Fibroblast of gingiva (primary cell): ENCODE results near the gene OR6B1.
"Not testable (repeated sequence)": the region's sequence is repeated elsewhere in the genome, so short reads cannot be mapped to it uniquely, and the experiment has no call there.

ENCODE experiments used
- DNase-seq: peaks from one replicate; pipeline ENCODE4 v3.0.0-alpha.2; 2011; ENCODE audit warnings: low read depth

Gene OR6B1

DNA sequence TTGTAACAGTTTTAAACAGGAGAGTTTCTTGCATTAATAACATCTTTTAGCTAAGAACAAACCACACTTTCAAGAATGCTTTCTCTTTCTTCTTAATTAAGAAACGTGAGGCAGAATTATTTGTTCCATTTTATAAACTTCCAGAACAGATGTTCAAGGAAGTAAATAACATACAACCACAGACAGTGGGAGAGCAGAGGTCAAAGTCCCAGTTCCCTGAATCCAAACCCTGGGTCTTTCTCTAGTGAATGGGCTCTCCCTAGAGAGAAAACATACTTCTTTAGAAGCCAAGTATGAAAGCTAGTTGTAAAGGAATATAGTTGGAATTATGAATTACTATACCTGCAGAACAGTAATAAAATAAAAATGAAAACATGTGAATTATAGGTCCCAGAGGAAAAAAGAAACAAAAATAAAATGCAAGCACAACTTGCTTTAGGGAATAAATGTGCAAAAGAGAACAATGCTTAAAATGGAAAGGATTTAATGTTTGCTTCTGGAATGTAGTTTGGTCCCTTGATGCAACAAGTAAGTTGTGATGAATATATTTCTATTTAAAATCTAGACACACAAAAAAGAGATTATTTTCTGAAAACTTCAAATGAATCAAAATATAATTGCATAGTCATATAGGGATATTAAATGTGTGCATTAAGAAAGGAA is 6.0 kb downstream of the OR6B1 start:
- DNase-seq = no peak

- no peak for DNase-seq
Measured at GRCh38 chr7:144006692-144007042, 6.5 kb downstream of the OR6B1 start.

DNA sequence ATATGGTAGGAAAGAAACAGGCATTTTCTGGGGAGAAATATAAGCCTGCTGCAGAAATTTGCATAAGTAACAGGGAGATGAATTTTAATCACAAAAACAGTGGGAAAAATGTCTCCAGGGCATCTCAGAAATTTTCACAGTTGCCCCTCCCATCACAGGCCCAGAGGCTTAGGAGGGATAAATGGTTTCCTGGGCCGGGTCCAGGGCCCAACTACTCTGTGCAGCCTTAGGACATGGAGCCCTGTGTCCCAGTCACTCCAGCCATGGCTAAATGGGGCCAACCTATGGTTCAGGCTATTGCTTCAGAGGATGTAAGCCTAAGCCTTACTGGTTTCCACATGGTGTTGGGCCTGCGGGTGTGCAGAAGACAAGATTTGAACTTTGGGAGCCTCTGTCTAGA is 9.2 kb downstream of the OR6B1 start:
- DNase-seq = no peak

- DNase-seq = not testable (repeated sequence)
Measured at GRCh38 chr7:144010061-144010460, 9.9 kb downstream of the OR6B1 start.

DNA sequence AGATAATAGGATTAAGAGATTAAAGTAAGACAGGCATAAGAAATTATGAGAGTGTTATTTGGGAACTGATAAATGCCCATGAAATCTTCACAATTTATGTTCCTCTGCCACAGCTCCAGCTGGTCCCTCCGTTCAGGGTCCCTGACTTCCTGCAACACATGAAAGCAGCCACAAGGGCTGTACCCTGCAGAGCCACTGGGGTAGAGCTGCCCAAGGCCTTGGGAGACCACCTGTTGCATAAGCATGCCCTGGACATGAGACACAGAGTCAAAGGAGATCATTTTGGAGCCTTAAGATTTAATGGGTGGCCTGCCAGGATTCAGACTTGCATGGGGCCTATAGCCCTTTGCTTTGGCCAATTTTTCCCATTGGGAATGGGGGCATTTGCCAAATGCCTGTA is 10.7 kb downstream of the OR6B1 start:
- DNase-seq = not testable (repeated sequence)

DNA sequence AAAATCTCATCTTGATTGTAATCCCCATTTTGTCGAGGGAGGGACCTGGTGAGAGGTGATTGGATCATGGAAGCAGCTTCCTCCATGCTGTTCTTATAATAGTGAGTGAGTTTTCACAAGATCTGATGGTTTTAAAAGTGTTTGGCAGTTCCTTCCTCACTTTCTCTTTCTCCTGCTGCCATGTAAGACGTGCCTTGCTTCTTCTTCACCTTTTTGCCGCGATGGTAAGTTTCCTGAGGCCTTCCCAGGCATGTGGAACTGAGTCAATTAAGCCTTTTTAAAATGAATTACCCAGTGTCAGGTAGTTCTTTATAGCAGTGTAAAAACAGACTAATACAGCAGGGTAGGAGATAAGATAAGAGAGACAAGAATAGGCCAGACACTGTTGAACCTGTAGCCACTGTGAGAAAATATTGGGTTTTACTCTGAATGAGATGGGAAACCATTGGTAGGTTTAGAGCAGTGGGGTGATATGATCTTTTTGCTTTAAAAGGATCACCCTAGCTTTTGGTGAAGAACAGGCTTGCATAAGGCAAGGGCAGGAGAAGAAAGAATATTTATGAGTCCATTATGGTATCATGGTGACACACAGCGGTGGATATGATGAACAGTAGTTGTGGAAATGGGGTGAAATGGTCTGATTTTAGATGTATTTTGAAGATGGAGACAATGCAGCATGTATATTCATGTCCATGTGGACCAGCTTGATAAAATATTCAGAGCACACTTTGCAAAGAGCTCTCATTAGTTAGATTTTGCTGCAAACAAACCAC is 11.5 kb downstream of the OR6B1 start:
- DNase-seq = peak; percentile 22

- no peak for DNase-seq
Measured at GRCh38 chr7:144018065-144018464, 17.9 kb downstream of the OR6B1 start.

DNA sequence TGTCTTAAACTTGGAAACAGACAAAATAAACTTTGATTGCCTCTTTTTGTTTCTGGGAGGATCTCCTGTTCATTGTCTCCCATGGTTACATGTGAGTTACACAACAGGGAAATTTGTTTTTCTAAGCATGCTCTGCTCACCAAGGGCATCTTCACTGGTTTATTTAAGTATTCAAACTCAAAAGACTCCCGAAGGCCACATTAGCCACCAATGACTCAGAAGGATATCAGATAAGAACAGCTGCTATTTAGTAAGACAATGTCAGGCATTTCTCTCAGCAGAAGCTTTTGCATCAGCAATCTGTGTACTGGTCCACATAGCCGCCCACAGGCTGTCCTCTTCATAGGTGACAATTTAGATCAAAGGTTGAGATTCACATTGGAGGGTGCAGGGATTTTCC is 19.3 kb downstream of the OR6B1 start:
- DNase-seq = peak; percentile 79

- no peak for DNase-seq
Measured at GRCh38 chr7:144020340-144020739, 20.2 kb downstream of the OR6B1 start.

GRCh38 chr7:144022169-144022568 is 22.0 kb downstream of the OR6B1 start:
- DNase-seq = no peak

DNA sequence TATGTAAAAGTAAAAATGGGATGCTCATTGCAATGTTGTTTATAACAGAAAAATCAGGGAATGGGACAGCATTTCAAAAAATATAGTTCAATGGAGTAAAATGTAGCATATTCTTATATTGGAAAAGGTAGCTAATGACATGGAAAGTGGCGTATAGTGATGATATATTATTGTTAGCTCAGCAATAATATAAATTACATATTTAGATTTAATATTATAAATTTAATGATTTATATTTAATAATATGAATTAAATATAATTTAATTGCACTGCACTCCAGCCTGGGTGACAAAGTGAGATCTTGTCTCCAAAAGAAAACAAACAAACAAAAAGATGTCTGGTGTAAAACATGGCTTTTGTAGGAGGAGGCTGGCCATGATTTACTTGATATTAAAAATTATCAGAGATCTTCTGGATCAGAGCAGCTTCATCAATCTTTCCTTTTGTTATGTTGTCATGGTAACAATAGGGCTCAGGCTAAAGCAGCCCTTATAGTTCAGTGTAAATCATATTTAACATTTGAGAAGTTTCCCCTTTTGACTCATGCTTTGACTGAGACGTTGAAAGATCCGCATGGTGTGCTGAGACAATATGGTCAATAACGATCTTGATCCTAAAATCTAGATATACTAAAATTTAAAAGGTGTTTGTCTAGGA is 23.2 kb downstream of the OR6B1 start:
- no peak for DNase-seq

DNA sequence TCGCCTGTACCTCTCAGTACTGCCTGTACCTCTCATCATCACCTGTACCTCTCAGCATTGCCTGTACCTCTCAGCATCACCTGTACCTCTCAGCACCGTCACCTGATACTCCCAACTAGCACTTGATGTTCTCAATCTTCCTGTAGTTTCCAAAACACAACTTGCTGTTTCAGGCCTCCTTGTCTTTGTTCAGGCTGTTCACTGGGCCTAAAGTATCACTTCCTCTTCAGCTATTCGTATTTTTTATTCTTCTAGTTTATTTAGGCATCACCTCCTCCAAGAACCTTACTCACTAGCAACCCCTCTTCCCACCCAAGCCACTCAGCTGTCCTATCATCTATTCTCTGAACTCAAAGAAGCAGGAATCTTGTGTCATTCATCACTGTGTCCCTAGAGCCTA is 24.1 kb downstream of the OR6B1 start:
- DNase-seq = no peak

DNA sequence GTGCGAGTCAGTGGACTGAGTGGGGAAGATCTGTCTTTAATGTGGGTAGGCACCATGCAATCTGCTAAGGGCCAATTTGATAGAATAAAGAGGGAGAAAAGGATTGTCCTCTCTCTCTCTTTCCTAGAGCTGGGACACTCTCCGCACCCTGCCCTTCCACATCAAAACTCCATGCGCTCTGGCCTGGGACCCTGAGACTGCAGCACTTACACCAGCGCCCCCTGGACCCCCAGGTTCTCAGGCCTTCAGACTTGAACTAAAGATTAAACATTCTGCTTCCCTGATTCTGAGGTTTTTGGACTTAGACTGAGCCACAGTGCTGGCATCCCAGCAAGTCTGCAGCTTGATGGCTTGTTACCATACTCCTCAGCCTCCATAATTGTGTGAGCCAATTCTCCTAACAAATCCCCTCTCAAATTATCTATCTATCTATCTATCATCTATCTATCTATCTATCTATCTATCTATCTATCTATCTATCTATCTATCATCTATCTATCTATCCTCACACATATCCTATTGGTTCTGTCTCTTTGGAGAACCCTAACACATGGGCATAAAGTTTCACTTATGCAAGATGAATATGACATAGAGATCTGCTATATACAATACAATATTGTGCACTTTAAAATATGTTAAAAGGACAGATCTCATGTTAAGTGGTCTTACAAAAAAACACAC is 26.2 kb downstream of the OR6B1 start:
- no peak for DNase-seq

DNA sequence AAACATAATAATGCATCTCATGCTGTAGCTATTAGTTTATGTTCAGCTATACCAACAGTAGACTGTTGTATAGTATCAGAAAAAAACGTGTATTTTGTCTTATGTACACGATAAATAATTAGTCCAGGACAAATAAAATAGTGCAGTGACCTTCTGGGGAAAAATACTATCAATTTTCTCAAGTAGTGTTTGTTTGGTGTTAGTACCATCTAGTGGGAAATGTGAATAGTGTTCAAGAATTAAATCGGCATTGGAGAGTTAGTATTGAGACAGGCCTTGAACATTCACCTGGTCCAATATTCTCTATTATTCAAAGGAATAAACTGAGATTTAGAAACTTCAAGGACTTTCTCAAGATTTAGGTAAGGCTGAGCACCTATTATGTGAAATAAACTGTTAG is 26.9 kb downstream of the OR6B1 start:
- DNase-seq = peak; percentile 22

DNA sequence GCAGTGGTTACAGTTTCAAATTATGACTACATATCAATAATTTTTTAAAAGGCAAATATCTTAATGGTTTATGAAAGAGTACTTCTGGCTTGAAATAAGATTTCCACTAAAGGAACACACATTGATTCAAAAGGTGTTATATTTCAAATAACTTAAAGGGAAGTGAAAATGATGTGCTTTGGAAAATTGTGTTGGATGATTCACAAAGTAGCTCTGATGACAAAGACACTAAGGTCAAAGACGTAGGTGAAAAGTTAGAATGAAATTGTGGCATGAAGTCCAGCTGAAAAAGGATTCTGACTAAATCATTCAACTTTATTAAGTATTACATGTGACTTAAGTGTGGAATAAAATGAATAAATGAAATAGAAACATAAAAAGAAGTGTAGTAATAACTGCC is 27.9 kb downstream of the OR6B1 start:
- DNase-seq = no peak

DNA sequence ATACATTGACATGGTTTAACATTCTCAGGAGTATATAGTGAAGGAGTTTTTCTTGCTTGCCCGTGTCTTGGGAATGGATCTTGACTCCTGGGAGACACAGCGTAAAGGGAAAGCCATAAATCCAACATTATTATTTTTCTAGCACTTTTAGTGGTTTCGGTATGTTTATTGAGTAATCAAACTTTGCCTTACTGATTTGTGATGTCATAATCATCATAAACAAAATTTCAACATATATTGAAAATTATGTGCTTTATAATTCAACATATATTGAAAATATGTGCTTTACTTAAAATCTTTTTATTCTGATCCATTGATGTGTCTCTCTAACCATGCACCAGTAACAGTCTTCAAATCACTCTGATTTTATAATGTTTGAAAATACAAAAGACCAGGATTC is 28.4 kb downstream of the OR6B1 start:
- DNase-seq = no peak

DNA sequence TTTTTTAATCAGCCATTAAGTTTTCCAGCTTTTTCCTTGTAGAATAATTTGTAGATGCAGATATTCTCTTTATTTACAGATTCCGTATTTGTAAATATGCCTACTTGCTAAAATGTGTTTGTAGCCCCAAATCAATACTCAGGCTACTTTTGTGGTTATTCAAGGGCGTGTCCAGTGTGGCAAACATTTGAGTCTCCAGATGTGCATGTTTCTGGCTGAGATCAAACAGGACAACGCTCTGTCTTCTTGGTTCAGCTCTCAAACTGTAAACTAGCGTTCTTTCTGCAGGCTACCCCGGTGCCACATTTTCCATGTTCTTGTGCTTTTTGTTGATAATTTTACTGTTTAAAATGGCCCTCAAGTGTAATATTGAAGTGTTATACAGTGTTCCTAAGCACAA is 32.4 kb downstream of the OR6B1 start:
- no peak for DNase-seq

GRCh38 chr7:144032985-144033709 is 33.0 kb downstream of the OR6B1 start:
- no peak for DNase-seq

DNA sequence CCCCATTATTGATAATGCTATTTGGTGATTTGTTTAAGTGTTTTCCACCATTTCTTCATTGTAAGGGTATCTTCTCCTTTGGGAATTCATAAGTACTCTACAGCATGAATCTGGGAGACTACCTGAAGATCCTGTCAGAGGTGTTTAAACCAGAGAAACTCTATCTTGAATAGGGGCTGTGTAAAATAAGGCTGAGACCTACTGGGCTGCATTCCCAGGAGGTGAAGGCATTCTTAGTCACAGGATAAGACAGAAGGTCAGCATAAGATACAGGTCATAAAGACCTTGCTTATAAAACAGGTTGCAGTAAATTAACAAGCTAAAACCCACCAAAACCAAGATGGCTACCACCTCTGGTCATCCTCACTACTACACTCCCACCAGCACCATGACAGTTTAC is 35.3 kb downstream of the OR6B1 start:
- DNase-seq = no peak

GRCh38 chr7:144036302-144036885 is 36.3 kb downstream of the OR6B1 start:
- DNase-seq = no peak

DNA sequence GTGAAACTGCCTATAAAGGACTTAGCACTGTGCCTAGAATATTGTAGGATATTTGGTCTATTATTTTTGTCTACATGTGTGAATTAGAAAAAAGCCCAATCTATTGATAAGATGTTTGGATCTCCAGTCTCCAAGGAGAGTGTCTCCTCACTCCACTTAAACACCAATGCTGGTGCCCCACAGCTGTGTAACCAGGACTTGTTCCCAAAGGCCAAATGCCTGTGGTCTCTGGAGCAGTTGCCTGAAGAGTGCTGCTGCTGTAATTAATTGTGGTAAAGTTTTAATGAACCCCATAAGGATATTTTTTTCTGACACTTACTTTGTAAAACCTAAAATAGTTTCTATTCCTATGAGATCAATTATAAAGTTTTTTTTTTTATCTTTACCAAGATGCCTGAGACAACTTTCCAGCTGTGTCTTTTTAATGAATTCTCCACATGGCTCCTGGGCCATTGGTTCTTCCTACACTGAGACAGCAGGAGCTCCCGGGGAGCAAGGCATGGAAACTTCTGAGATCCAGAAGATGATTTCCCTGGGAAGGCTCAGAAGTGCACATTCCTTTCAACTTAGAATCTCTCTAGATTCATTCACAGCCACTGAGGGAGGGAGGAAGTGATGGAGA is 37.4 kb downstream of the OR6B1 start:
- DNase-seq = no peak
